ENCODE data around the gene ACOT12.
A peak's percentile ranks its signal among the peaks of the same experiment; 100 is the strongest.

Gene ACOT12

DNA sequence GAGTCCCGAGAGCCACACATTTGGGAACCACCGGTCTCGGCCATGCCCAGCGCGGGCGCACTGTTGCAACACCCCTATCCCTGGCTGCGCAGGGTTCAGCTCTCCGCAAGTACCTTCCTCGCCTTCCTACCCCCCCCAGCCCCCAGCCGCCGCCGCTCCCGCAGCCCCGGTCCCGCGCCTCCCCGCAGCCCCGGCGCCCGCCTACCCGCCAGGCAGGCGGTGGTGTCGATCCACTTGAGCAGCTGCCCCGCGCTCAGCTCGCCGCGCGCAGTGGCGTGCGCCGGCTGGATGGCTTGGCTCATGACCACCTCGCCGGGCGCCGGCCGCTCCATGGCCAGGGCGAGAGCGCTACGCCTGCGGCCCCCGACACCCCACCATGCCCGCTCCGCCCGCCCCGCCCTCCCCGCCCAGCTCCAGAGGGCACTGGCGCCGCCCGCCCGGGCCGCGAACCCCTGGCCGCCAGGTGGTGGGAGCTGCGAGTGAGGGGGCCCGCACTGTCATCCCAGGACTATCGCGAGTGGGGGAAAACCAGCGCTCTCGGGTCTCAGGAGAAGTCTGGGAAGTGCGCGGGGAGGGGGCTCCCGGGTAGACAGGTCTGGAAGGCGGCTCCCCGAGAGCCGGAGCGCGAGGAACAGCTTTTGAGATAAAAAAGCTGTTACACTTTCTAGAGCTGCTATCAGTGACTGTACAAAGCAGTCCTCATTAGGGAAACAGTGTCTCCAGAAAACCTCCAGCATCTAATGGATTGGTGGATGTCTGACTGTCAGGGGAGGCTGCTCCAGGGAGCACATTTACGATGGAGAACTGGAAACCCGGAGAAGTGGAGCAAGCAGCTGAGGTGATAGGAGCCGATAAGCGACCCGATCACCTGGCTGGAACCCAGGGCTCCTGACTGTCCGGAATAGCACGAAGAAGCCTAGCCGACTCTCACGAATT lies at the start of gene ACOT12:
Gene ACOT12, minus strand, starts transcription at position 352 of the 936 bp plus-strand sequence. Its CDS starts 20 bp downstream, at position 332.
- DNase-seq (ENCODE audit: low read depth), result no peak
- peak within 1 kb of the TSS; percentile 42 for H3K4me3 ChIP-seq (ENCODE audit: low read length)
- TF ChIP-seq CTCF (conservative IDR thresholded peaks at IDR 0.05; ENCODE audit: low read depth, low read length), result no peak

GRCh38 chr5:81435023-81435422 lies 41.1 kb upstream of the ACOT12 start:
- no peak for DNase-seq (ENCODE audit: low read depth)
- no peak for TF ChIP-seq CTCF (conservative IDR thresholded peaks at IDR 0.05; ENCODE audit: low read depth, low read length)
- no peak overlapping the region for H3K4me3 ChIP-seq (ENCODE audit: low read length)

DNA sequence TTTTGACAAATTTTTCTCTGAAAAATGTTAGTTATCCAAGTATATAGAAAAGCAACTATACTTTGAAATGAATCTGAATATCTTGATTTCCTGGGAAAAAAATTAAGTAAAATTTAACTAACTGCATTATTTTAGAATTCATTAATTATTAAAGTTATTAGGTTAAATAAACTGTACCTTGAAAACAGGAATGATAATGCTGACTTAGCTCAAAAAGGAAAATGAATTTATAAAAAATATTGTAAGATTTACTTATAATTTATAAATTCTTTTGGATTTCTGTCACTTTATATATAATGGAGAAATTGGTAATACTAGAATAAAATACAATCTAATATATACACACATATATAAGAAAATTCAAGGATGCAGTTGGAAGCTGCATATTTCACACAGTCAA lies 36.1 kb upstream of the ACOT12 start:
- H3K4me3 ChIP-seq (ENCODE audit: low read length), result no peak overlapping the region
- DNase-seq (ENCODE audit: low read depth), result no peak
- no peak for TF ChIP-seq CTCF (conservative IDR thresholded peaks at IDR 0.05; ENCODE audit: low read depth, low read length)

- no peak for TF ChIP-seq CTCF (conservative IDR thresholded peaks at IDR 0.05; ENCODE audit: low read depth, low read length)
- H3K4me3 ChIP-seq (ENCODE audit: low read length), result no peak overlapping the region
- no peak for DNase-seq (ENCODE audit: low read depth)
Observed at GRCh38 chr5:81429363-81429762, 35.4 kb upstream of the ACOT12 start.

- DNase-seq (ENCODE audit: low read depth), result no peak
Observed at GRCh38 chr5:81428861-81429260, 34.9 kb upstream of the ACOT12 start.

DNA sequence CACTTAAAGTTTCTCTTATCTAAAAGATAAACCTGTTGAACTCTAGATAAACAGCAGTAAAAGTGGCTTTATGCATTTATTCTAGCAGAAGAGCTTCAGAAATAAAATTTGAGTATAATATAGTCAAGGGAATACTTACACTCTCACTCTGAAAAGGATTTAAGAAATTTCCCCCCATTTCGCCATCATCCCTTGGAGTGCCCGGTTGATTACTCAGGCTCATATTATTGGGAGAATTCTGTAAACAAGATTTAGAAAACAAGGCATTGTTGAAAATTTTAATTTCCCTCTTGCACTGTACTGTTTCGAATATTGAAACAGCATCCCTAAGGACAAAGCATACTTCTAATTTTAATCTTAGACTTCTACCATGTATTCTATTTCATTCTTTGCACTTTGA lies 34.5 kb upstream of the ACOT12 start:
- DNase-seq (ENCODE audit: low read depth), result no peak
- no peak overlapping the region for H3K4me3 ChIP-seq (ENCODE audit: low read length)
- no peak for TF ChIP-seq CTCF (conservative IDR thresholded peaks at IDR 0.05; ENCODE audit: low read depth, low read length)

More at GRCh38 chr5:81428861-81429260, 34.9 kb upstream of the ACOT12 start:
- TF ChIP-seq CTCF (conservative IDR thresholded peaks at IDR 0.05; ENCODE audit: low read depth, low read length), result no peak
- no peak overlapping the region for H3K4me3 ChIP-seq (ENCODE audit: low read length)

- DNase-seq (ENCODE audit: low read depth), result no peak
- no peak overlapping the region for H3K4me3 ChIP-seq (ENCODE audit: low read length)
- no peak for TF ChIP-seq CTCF (conservative IDR thresholded peaks at IDR 0.05; ENCODE audit: low read depth, low read length)
Observed at GRCh38 chr5:81427566-81427965, 33.6 kb upstream of the ACOT12 start.
